HepG2 (cell line): ENCODE measurements around the gene RBM25. TPM values are rescaled to one million over a fixed set of nuclear protein-coding genes. Genes with fewer than 3 reads are reported as not detected.
A peak's percentile ranks its signal among the peaks of the same experiment; 100 is the strongest.

Source experiments
- BATF2 ChIP-seq: sonication (generic); formaldehyde crosslinking; IDR thresholded peaks from 2 replicates; pipeline ENCODE4 v1.8.0; 2022; ENCODE audit warnings: mild to moderate bottlenecking, missing genetic modification reagents, moderate library complexity
- FOXK1 ChIP-seq: sonication (generic); formaldehyde crosslinking; IDR thresholded peaks from 2 replicates; pipeline ENCODE4 v1.4.0; 2020; ENCODE audit warnings: low read depth, missing genetic modification reagents, borderline replicate concordance
- FOXO4 ChIP-seq: sonication (generic); formaldehyde crosslinking; conservative IDR thresholded peaks from 2 replicates; pipeline ENCODE4 v1.8.1; 2023; ENCODE audit warnings: missing genetic modification reagents
- GRHL1 ChIP-seq: sonication (generic); formaldehyde crosslinking; conservative IDR thresholded peaks from 2 replicates; pipeline ENCODE4 v1.8.0; 2022; ENCODE audit warnings: missing genetic modification reagents
- KDM4B ChIP-seq: sonication (generic); formaldehyde crosslinking; IDR thresholded peaks from 2 replicates; pipeline ENCODE4 v1.4.0; 2020; ENCODE audit warnings: missing genetic modification reagents
- MAF1 ChIP-seq: sonication (generic); formaldehyde crosslinking; IDR thresholded peaks from 2 replicates; pipeline ENCODE4 v1.5.0; 2020; ENCODE audit warnings: missing genetic modification reagents, borderline replicate concordance
- PCBP1 ChIP-seq: fragments of 200-400 bp; formaldehyde crosslinking; IDR thresholded peaks from 2 replicates; pipeline ENCODE4 v1.6.1; 2017; ENCODE audit warnings: mild to moderate bottlenecking, low read depth, low read length, borderline replicate concordance
- PPARG ChIP-seq: conservative IDR thresholded peaks from 2 replicates; pipeline ENCODE4 v1.6.1; 2016; ENCODE audit warnings: missing biosample characterization, missing genetic modification reagents
- SNAPC2 ChIP-seq: sonication (generic); formaldehyde crosslinking; IDR thresholded peaks from 2 replicates; pipeline ENCODE4 v1.8.1; 2022; ENCODE audit warnings: mild to moderate bottlenecking, missing genetic modification reagents
- THYN1 ChIP-seq: sonication (generic); formaldehyde crosslinking; IDR thresholded peaks from 2 replicates; pipeline ENCODE4 v1.8.1; 2023; ENCODE audit warnings: low read depth, mild to moderate bottlenecking, moderate library complexity, missing genetic modification reagents, borderline replicate concordance
- ZNF142 ChIP-seq: sonication (generic); formaldehyde crosslinking; IDR thresholded peaks from 2 replicates; pipeline ENCODE4 v1.4.0; 2020; ENCODE audit warnings: missing genetic modification reagents
- ZNF143 ChIP-seq: sonication (generic); formaldehyde crosslinking; IDR thresholded peaks from 2 replicates; pipeline ENCODE4 v1.4.0; 2020; ENCODE audit warnings: missing genetic modification reagents
- ZNF207 ChIP-seq: fragments of 450-650 bp; IDR thresholded peaks from 2 replicates; pipeline ENCODE4 v1.6.1; 2016; ENCODE audit warnings: antibody characterized with exemption, borderline replicate concordance
- ZNF547 ChIP-seq: sonication (generic); formaldehyde crosslinking; IDR thresholded peaks from 2 replicates; pipeline ENCODE4 v1.5.1; 2020; ENCODE audit warnings: mild to moderate bottlenecking, missing genetic modification reagents
- ZNF549 ChIP-seq: sonication (generic); formaldehyde crosslinking; IDR thresholded peaks from 2 replicates; pipeline ENCODE4 v1.5.0; 2020; ENCODE audit warnings: missing genetic modification reagents
- ZNF562 ChIP-seq: sonication (generic); formaldehyde crosslinking; IDR thresholded peaks from 2 replicates; pipeline ENCODE4 v1.8.0; 2022; ENCODE audit warnings: missing genetic modification reagents, borderline replicate concordance
- ZNF749 ChIP-seq: sonication (generic); formaldehyde crosslinking; IDR thresholded peaks from 2 replicates; pipeline ENCODE4 v1.8.0; 2022; ENCODE audit warnings: mild to moderate bottlenecking, missing genetic modification reagents, moderate library complexity, borderline replicate concordance
- ZNF775 ChIP-seq: sonication (generic); formaldehyde crosslinking; IDR thresholded peaks from 2 replicates; pipeline ENCODE4 v1.4.0; 2020; ENCODE audit warnings: missing genetic modification reagents, mild to moderate bottlenecking, moderate library complexity, borderline replicate concordance
- ZSCAN21 ChIP-seq: sonication (generic); formaldehyde crosslinking; IDR thresholded peaks from 2 replicates; pipeline ENCODE4 v1.8.0; 2022; ENCODE audit warnings: mild to moderate bottlenecking, missing genetic modification reagents, moderate library complexity, borderline replicate concordance
- polyA plus RNA-seq, 8 experiments: library from polyadenylated mRNA; depleted of rRNA in 3 of 8; stranded (reverse) in 7 of 8; unstranded in 1 of 8; fragments of >200 nt; fragmentation: Illumina TruSeq in 4 of 8; extraction: Trizol in 4 of 8; gene quantifications; 2 replicates each; pipeline versions ENCODE4 v1.2.1 to v1.2.3, GENCODE V29; 2011 to 2016; ENCODE audit warnings: low read depth in 4 of 8, missing spikeins in 1 of 8, mixed read lengths in 1 of 8; ENCODE audit not compliant: insufficient read depth in 1 of 8
- total RNA-seq, 5 experiments: library from RNA; depleted of rRNA; stranded (reverse); fragments of >200 nt; fragmentation: Illumina TruSeq; extraction: Trizol; gene quantifications; 2 replicates each; pipeline ENCODE4 v1.2.3, GENCODE V29; 2016; ENCODE audit warnings: low read depth in 1 of 5

RBM25 gene
- total and polyA plus RNA-seq, 2 of the 13 experiments (the other 11 are each of a cell fraction or from before 2014, with no cell fraction given) = 34.1 to 65.9 TPM

GRCh38 chr14:73058224-73058921, at the start of gene RBM25 (continued):
- no peak for TF ChIP-seq PPARG (CRISPR knock-in tag)
- no peak for TF ChIP-seq FOXO4 (CRISPR knock-in tag)
- TF ChIP-seq ZNF562 (CRISPR knock-in tag) = no peak
- TF ChIP-seq ZNF549 (CRISPR knock-in tag) = no peak
- TF ChIP-seq MAF1 (CRISPR knock-in tag) = no peak
- no peak for TF ChIP-seq ZNF775
- no peak; the same call in 1 of the 2 replicates for TF ChIP-seq KDM4B (CRISPR knock-in tag)
- peak; percentile 31; the same call in 1 of the 2 replicates for TF ChIP-seq ZNF749 (CRISPR knock-in tag)
- TF ChIP-seq THYN1 (CRISPR knock-in tag) = no peak
- TF ChIP-seq ZNF547 = no peak; the same call in 1 of the 2 replicates
- TF ChIP-seq BATF2 (CRISPR knock-in tag) = no peak
- no peak for TF ChIP-seq PCBP1
- TF ChIP-seq ZNF207 = no peak
- no peak for TF ChIP-seq GRHL1
- no peak for TF ChIP-seq SNAPC2
- peak; percentile 67 for TF ChIP-seq FOXK1 (CRISPR knock-in tag)
- TF ChIP-seq ZNF143 (CRISPR knock-in tag) = peak; percentile 92
- no peak; the same call in 1 of the 2 replicates for TF ChIP-seq ZSCAN21
- 0 out of 2 replicates have a peak, but pooled peaks have one; percentile 21 for TF ChIP-seq ZNF142 (CRISPR knock-in tag)
